ENCODE results near the gene ZNF322. TPM values are rescaled to one million over a fixed set of nuclear protein-coding genes. Genes with fewer than 3 reads are reported as not detected.

ZNF322 gene
- total RNA-seq, 4 donors from 2014 or later, result 38.7 to 184 (median 61.5) TPM

DNA sequence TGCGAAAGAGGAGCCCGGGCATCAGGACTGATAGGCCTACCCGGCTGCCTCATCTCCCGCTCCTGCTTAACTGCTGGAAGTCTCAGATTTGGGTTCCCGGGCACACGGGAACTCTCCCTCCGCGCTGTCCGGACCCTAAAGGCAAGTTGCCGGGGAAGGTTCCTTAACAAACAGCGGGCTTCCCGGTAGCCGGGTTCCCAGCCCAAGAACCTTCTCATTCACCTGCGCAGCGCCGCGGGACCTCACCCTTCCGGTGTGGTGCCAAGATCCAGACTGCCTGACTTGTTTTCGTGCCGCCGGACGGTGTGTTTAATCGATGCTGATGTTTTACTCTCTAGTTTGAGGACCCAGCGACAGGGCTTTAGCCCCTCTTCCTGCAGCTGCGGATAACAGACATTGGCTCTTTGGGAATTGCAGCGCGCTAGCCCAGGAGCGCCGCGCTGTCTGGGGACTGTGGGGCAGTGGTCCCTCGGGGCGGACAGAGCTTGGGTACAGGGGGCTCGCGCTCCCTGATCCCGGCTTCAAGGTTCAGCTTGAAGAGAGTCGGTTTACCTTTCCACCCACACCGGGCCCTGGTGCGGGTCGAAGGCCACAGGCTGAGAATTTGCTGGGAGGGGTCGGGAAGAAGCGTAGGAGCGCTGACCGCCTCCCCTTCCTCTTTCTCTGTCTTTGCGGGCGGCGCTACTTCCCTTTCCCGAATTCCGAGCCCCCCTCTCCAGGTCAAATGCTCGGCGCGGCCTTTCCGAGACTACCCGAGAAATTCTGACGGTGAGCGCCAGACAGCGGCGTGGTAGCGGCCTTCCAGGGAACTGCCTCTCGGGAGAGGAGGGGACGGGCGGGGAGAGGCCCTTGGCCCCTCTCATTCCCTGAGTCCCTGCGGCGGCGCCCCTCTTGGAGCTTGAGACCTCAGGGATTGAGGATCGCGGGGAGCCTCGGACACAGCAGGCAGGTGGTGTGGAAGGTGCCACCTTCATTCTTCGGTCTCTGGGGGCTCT lies 45.6 kb downstream of the ZNF322 start:
- H3K9me3 ChIP-seq, result no peaks in the 10 kb centered on the region
- peak overlapping the region; percentile 2 to 3 for H3K4me3 ChIP-seq
- H3K4me1 ChIP-seq, result no peaks in the 10 kb centered on the region
- intact Hi-C loops (cut with DNase I; ENCODE audit: low total_unique reads), result no loop called here
- DNase-seq, result no peak
- TF ChIP-seq POLR2A (IDR thresholded peaks at IDR 0.05), result no peak
- TF ChIP-seq, protein P1, sequence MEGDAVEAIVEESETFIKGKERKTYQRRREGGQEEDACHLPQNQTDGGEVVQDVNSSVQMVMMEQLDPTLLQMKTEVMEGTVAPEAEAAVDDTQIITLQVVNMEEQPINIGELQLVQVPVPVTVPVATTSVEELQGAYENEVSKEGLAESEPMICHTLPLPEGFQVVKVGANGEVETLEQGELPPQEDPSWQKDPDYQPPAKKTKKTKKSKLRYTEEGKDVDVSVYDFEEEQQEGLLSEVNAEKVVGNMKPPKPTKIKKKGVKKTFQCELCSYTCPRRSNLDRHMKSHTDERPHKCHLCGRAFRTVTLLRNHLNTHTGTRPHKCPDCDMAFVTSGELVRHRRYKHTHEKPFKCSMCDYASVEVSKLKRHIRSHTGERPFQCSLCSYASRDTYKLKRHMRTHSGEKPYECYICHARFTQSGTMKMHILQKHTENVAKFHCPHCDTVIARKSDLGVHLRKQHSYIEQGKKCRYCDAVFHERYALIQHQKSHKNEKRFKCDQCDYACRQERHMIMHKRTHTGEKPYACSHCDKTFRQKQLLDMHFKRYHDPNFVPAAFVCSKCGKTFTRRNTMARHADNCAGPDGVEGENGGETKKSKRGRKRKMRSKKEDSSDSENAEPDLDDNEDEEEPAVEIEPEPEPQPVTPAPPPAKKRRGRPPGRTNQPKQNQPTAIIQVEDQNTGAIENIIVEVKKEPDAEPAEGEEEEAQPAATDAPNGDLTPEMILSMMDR (IDR thresholded peaks at IDR 0.05), result no peak
- no peaks in the 10 kb centered on the region for H3K36me3 ChIP-seq
- H3K27ac ChIP-seq, result no peak overlapping the region
- H3K27me3 ChIP-seq, result peaks cover 0 to 17% of the 10 kb centered on the region in 2 donors

DNA sequence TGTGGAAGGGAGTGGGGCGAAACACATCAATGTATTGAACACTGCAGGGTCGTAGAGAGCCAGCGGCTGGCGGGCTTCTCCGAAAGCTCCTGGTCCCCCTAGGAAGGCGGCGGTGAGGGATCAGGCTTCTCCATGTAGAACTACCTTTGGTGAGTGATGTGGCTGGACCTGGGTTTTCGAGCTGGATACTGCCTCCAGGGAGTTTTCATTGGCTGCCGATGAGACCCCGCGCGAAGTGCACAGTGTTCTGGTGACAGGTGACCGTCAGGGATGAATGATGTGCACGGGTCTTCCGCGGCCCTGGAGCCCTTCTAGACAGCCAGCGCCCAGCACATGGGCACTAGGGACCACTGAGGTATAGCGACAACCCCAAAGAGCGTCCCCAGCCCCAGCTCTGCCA lies 46.3 kb downstream of the ZNF322 start:
- H3K4me1 ChIP-seq, result no peaks in the 10 kb centered on the region
- no peak for TF ChIP-seq POLR2A (IDR thresholded peaks at IDR 0.05)
- TF ChIP-seq, protein P1 (IDR thresholded peaks at IDR 0.05), result no peak
- intact Hi-C loops (cut with DNase I; ENCODE audit: low total_unique reads), result no loop called here
- DNase-seq, result no peak
- no peak overlapping the region for H3K4me3 ChIP-seq
- H3K36me3 ChIP-seq, result no peaks in the 10 kb centered on the region
- no peak overlapping the region for H3K27ac ChIP-seq
- no peaks in the 10 kb centered on the region for H3K9me3 ChIP-seq
- H3K27me3 ChIP-seq, result peaks cover 0 to 17% of the 10 kb centered on the region in 2 donors

DNA sequence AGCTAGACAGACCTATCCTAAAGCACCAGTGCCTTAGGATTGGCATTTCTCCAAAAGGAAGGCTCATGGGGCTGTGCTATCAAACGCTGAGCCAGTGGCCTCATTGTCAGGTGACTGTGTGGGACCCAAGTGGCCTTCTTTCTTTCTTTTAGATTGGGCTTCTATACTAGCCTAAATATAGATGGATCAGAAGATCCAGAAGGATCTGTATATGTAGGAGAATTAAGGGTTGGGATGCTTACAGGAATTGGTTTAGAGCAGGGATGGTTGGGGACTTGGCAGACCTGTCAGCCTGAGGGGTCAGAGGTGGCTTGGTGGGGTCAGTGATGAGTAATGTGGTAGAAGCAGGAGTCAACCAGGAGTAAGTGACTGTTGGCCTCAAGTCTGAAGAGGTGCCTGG lies 47.9 kb downstream of the ZNF322 start:
- TF ChIP-seq, protein P1 (IDR thresholded peaks at IDR 0.05), result no peak
- TF ChIP-seq POLR2A (IDR thresholded peaks at IDR 0.05), result no peak
- Histone ChIP-seq H3K27ac (no peak overlapping the region), H3K4me1 (no peaks in the 10 kb centered on the region), H3K4me3 (no peak overlapping the region), H3K36me3 (no peaks in the 10 kb centered on the region), H3K27me3 (peaks cover 0 to 17% of the 10 kb centered on the region in 2 donors), H3K9me3 (no peaks in the 10 kb centered on the region)
- intact Hi-C loops (cut with DNase I; ENCODE audit: low total_unique reads), result no loop called here
- no peak for DNase-seq

DNA sequence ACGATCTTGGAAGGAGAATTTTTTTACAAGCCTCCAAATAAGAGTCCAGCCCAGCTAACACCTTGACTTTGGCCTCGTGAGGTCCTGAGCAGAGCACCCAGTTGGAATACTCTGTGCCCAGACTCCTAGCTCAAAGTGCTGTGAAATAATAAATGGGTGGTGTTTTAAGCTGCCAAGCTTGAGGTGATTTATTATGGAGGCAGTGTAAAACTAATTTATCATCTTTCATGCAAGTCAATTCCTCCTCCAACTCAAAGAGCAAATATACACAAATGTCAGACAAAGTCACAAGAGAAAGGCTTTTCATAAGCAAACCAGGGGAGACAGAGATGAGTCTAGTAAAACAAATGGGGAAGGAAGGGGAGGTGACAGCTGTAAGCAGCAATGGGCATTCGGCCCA lies 50.1 kb downstream of the ZNF322 start:
- intact Hi-C loops (cut with DNase I; ENCODE audit: low total_unique reads), result no loop called here
- H3K4me1 ChIP-seq, result no peaks in the 10 kb centered on the region

More for the DNA sequence above, 50.1 kb downstream of the ZNF322 start:
- H3K9me3 ChIP-seq, result no peaks in the 10 kb centered on the region
- H3K36me3 ChIP-seq, result no peaks in the 10 kb centered on the region
- no peak for DNase-seq
- no peak overlapping the region for H3K4me3 ChIP-seq
- TF ChIP-seq POLR2A (IDR thresholded peaks at IDR 0.05), result no peak
- TF ChIP-seq, protein P1 (IDR thresholded peaks at IDR 0.05), result no peak
- H3K27ac ChIP-seq, result no peak overlapping the region
- peaks cover 0 to 11% of the 10 kb centered on the region in 2 donors for H3K27me3 ChIP-seq

Data from uterus (tissue), 4 donors.